HepG2 (cell line): ENCODE data around the gene ALK. TPM values are rescaled to one million over a fixed set of nuclear protein-coding genes. Genes with fewer than 3 reads are reported as not detected.

Experiments used
- ATF2 ChIP-seq: sonication (generic); formaldehyde crosslinking; IDR thresholded peaks from 2 replicates; pipeline ENCODE4 v1.4.0; 2020; ENCODE audit warnings: missing genetic modification reagents
- BATF2 ChIP-seq: sonication (generic); formaldehyde crosslinking; IDR thresholded peaks from 2 replicates; pipeline ENCODE4 v1.8.0; 2022; ENCODE audit warnings: mild to moderate bottlenecking, missing genetic modification reagents, moderate library complexity
- SPEN ChIP-seq: sonication (generic); formaldehyde crosslinking; IDR thresholded peaks from 2 replicates; pipeline ENCODE4 v1.5.1; 2020; ENCODE audit warnings: low read depth, mild to moderate bottlenecking, missing genetic modification reagents
- TEAD2 ChIP-seq: sonication (generic); formaldehyde crosslinking; IDR thresholded peaks from 2 replicates; pipeline ENCODE4 v1.9.0; 2021; ENCODE audit warnings: missing genetic modification reagents
- ZBTB3 ChIP-seq: sonication (generic); formaldehyde crosslinking; IDR thresholded peaks from 2 replicates; pipeline ENCODE4 v1.4.0; 2020; ENCODE audit warnings: low read depth, mild to moderate bottlenecking, moderate library complexity, missing genetic modification reagents, borderline replicate concordance
- ZFP1 ChIP-seq: IDR thresholded peaks from 2 replicates; pipeline ENCODE4 v1.6.1; 2016
- ZNF691 ChIP-seq: sonication (generic); formaldehyde crosslinking; IDR thresholded peaks from 2 replicates; pipeline ENCODE4 v1.4.0; 2020; ENCODE audit warnings: missing genetic modification reagents, low read depth, mild to moderate bottlenecking, borderline replicate concordance
- ZNF788 ChIP-seq: sonication (generic); formaldehyde crosslinking; IDR thresholded peaks from 2 replicates; pipeline ENCODE4 v1.5.0; 2020; ENCODE audit warnings: mild to moderate bottlenecking, missing genetic modification reagents, borderline replicate concordance
- polyA plus RNA-seq, 8 experiments: library from polyadenylated mRNA; depleted of rRNA in 3 of 8; stranded (reverse) in 7 of 8; unstranded in 1 of 8; fragments of >200 nt; fragmentation: Illumina TruSeq in 4 of 8; extraction: Trizol in 4 of 8; gene quantifications; 2 replicates each; pipeline versions ENCODE4 v1.2.1 to v1.2.3, GENCODE V29; 2011 to 2016; ENCODE audit warnings: low read depth in 4 of 8, missing spikeins in 1 of 8, mixed read lengths in 1 of 8; ENCODE audit not compliant: insufficient read depth in 1 of 8
- total RNA-seq, 5 experiments: library from RNA; depleted of rRNA; stranded (reverse); fragments of >200 nt; fragmentation: Illumina TruSeq; extraction: Trizol; gene quantifications; 2 replicates each; pipeline ENCODE4 v1.2.3, GENCODE V29; 2016; ENCODE audit warnings: low read depth in 1 of 5
- TF ChIP-seq, protein P1 (sequence below), 2 experiments: sonication (generic) in 1 of 2; formaldehyde crosslinking in 1 of 2; IDR thresholded peaks; 2 replicates each; pipeline versions ENCODE4 v1.4.0 to v1.6.1; 2018 to 2020; ENCODE audit warnings: missing genetic modification reagents in 2 of 2, borderline replicate concordance in 1 of 2, low read depth in 1 of 2, mild to moderate bottlenecking in 1 of 2, missing biosample characterization in 1 of 2

ALK gene
- total and polyA plus RNA-seq, 2 of the 13 experiments (the other 11 are each of a cell fraction or from before 2014, with no cell fraction given): not detected

DNA sequence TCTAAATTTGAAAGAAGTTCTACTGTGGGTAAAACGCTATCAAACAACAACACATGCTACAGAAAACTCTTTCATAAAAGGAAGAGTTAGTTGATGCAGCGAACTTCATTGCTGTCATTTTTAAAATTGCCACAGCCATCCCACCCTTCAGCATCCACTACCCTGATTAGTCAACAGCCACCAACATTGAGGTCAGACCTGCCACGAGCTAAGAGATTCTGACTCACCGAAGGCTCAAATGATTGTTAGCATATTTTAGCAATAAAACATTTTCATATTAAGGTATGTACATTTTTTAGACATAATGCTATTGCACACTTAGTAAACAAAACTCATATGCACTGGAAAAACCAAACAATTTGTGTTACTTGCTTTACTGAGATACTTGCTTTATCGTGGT, 459.1 kb downstream of the ALK start (continued):
- TF ChIP-seq ATF2 (CRISPR knock-in tag): no peak
- TF ChIP-seq ZFP1 (CRISPR knock-in tag): no peak
- TF ChIP-seq, protein P1, sequence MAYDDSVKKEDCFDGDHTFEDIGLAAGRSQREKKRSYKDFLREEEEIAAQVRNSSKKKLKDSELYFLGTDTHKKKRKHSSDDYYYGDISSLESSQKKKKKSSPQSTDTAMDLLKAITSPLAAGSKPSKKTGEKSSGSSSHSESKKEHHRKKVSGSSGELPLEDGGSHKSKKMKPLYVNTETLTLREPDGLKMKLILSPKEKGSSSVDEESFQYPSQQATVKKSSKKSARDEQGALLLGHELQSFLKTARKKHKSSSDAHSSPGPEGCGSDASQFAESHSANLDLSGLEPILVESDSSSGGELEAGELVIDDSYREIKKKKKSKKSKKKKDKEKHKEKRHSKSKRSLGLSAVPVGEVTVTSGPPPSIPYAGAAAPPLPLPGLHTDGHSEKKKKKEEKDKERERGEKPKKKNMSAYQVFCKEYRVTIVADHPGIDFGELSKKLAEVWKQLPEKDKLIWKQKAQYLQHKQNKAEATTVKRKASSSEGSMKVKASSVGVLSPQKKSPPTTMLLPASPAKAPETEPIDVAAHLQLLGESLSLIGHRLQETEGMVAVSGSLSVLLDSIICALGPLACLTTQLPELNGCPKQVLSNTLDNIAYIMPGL (CRISPR knock-in tag; IDR thresholded peaks at IDR 0.05; ENCODE audit: borderline replicate concordance in 1 of 2, low read depth in 1 of 2): no peak
- TF ChIP-seq TEAD2 (CRISPR knock-in tag): no peak
- TF ChIP-seq BATF2 (CRISPR knock-in tag): no peak
- TF ChIP-seq ZNF691 (CRISPR knock-in tag): no peak
- no peak for TF ChIP-seq ZBTB3 (CRISPR knock-in tag)
- no peak for TF ChIP-seq SPEN (CRISPR knock-in tag)
- no peak for TF ChIP-seq ZNF788 (CRISPR knock-in tag)
